CD4-positive, alpha-beta T cell treated with Interleukin-6 at 100 ng/mL for 8 hours (primary cell): ENCODE measurements around the gene C22orf31.

ENCODE experiments used
- DNase-seq: peaks from one replicate; pipeline ENCODE4 v3.0.0-alpha.2; 2020; ENCODE audit warnings: mixed read lengths, low spot score

Gene C22orf31

GRCh38 chr22:29029202-29030000 is 32.2 kb downstream of the C22orf31 start:
- DNase-seq: no peak

DNA sequence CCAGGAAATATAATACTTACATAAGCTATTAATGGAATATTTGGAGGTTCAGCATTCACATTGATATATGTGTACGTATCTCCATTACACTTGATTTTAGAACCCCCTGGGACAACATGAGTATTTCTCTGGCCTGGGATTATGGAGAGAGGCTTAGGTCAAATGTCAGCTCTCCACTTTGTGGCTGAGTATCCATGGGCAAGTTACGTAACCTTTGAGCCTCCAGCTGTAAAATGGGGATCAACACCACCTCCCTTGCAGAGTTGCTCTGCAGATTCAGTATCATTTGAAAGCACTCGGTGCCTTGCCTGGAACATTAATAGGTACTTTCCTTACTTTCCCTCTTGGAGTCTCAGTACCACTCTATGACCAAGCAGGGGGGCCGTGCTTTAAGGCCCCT is 33.2 kb downstream of the C22orf31 start:
- no peak for DNase-seq

GRCh38 chr22:29026579-29026978 is 35.1 kb downstream of the C22orf31 start:
- DNase-seq: no peak

DNA sequence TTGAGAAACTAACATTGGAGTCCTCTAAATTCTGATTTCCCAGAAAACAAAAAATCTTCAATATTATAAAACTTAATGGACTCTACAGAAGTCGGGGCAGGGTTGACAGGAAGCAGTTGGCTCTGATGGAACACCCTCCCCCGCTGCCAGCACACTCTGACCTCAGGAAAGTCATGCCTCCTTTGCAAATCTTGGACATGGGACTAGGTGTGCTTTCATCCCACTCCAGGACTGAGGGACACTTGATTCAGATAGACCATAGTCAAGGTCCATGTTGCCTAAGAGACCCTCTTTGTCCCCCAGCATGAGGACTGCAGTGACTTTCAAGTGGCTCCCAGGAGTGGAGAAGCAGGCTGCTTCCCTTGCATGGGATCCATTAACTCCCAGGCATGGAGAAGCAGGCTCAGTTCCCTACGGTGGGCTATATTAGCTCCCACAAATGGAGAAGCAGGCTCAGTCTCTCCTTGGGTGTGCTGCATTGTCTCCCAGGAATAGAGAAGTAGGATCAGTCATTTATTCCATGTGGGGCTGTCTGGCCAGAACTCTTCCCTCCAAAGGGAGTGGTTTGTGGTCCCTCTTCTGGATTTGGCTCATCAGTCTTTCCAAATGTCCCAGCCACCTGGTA is 38.3 kb downstream of the C22orf31 start:
- no peak for DNase-seq

DNA sequence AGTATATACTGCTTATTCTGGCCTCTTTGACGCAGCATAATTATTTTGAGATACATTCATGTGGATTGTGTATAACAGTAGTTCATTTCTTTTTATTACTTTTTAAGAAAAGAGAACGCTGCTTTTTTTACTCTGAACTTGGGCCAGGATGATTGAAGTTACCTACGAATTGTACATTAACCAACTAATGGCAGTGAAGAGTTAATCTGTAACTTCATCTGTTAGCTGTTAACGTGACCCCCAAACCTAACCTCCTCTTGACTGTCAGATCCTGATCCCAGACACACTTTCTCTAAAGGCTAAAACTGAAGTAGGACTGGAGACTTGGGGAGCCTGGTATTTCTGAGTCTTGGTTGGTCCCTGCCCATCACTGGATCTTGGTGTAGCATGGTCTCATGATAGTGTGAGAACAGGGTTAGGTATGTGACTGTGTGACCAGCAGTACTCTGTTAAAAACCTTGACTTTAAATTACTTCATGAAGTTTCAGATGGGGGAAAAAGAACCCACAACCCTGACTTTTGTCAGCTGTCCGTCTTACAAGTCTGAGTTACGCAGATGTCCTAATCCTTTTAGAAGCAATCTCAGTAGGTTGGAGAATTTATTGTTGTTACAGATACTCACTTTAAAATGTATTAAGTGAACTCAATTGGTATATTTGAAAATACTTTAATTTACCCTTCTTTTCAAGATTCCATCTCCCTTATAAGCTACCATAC is 39.4 kb downstream of the C22orf31 start:
- no peak for DNase-seq

- DNase-seq: no peak
These were observed 43.1 kb downstream of the C22orf31 start for GRCh38 chr22:29018293-29019189.

DNA sequence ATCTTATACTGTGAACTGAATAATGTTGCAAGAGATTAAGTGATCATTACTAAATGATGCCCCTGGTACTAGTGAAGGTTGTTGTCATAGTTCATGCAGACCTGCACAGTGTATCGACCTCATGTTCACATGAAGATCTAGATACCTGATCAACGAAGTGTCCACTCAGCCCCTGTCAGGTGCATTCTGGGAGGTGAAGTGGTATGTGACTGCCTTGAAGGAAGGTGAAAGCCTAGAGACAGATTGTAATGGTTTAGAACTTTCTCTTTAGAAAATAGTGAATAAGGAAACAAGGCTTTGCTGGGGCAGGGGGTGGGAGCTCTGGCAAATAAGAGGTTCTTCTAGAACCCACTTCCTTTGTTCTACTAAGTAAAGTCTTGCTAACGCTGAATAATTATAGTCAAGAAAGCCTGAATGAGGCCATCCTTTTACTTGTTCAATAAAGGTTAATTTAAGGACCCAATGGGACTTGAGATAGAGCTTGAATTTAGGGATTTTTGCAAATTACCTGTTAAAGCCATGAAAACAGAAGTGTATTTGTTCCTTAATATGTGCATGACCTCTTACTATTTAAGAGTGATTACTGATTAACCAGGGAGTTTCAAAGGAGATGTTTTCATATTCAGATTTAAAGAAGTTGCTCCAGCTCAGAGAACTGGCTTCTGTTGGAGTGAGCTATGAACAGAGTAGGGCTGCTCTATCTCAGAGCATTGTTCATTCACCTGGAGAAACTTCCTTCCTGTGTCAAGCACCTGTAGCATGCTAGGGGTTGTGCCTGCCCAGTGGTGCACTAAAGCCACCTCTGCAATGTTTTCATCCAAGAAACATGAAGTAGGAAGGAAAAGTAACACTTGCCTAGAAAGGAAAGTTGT is 45.3 kb downstream of the C22orf31 start:
- no peak for DNase-seq

DNA sequence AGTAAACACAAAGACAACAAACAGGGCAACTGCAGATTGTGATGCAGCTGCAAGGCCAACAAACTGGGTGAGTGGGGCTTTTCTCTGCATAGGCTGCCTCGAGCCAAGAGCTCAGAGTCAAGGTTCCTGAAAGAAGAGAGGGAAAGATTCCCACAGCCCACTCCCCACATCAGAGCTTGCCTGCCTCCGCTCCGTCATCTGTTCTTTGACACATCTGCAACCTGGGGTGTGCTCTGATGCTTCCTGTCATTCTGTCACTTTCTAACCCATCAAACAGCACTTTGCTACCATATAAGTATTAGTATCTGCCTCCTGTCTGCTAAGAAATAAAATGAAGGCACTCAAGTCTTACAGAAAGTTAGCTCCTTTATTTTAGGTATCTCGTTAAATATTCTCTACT is 46.9 kb downstream of the C22orf31 start:
- no peak for DNase-seq

DNA sequence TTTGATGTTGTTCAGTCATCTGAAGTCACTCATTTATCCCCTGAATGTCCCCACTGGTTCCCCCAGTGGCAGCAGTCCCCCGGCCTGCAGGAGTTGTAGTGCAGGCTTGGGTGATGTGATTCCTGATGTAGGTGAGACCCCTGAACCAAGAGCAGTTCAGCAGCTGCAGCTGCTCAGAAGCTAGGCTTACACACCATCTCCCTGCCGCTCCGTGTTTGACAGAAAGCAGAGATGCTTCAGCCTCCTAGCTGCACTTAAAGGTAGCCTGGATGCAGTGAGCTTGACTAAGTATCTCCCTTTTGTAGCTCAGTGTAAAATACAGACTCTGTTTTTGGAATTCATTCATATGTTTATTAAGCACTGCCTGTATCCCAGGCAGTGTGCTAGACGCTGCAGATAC is 47.3 kb downstream of the C22orf31 start:
- no peak for DNase-seq

DNA sequence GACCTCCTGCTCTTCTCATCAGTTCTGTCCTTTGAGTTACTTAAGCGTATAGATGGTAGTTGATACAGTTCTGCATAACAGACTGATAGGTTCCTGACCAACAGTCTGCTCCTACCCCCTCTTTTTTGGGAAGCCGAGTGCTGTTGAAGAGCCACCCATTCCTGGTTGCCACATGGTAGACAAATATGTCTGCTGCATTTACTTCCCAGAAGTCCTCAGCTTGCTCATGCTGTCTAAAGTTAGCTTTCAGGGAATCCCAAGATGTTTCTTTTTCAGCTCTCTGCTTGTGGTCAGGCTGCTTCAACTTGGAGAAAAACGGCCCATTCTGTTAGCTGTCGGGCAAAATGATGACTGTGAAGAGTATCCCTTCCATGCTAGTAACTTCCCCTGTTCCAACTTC is 48.7 kb downstream of the C22orf31 start:
- no peak for DNase-seq

DNA sequence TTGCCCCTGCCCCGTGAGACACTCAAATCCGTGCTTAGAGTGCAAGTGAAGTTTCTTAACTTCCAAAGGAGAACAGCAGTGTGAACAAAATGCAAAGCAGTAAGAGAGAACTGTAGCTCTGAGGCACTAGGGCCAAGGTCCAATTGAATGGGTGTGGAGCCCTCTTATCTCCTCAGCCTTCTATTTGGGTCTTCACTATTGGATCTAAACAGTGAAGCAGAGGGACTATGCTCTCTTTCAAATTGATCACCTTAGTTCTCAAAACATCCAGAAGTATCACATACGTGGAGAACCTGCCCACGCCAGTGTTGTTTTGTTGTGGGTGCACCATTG is 49.6 kb downstream of the C22orf31 start:
- DNase-seq: no peak

DNA sequence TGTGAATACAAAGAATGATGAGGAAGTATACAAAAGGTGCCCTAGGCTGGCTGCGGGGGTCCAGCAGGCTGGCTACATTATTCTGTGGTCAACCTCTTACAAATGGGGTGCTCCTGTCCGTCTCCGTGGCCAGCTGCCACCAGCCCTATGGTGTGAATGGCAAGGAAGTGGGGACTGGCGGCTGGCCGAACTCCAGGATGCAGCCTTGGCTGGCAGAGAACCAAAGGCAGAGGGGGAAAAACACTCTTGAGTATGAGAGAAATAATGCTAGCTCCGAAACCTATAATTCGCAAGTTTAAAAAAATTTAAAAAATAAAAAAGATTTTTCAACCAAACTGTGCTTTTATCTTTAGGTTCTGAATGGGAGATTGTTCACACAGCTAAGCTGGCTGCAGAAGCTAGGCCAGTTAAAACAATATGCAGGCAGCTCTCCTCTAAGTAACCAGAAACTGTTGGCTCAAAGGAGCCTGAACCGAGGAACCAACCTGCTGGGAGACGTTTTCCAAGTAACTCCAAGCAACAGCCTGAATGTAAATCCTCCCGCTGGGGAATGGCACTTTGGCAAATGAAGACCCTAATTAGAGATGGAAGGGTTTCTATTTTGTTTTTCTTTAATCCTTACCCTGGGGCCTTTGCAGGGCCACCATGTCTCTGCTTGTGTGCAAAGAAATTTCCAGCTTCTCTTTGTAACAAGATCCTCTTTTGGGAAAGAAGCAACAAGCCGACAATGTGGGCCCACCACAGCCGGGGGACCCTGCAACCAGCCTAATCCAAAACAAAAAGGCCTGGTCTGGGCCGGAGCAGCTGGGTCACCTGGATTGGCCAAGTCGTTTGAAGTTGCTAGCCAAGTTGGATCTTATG is 50.2 kb downstream of the C22orf31 start:
- no peak for DNase-seq

DNA sequence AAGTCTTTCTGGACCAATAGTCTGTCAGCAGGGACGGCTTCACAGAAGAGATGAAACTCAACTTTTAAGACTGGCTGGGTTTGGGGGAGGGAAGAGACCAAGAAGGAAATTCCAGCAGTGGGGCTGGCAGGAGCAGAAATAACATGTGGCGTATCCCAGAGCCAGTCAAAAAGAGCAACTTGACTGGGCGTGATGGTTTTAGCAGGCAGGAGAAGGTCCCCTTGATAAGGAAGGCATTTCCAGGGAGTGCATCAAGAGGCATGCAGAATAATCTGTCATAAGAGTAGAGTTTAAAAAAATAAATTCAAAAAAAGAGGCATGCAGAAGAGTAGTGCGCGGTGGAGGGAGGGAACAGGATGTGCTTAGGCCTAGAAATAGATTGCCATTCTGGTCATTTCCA is 52.5 kb downstream of the C22orf31 start:
- DNase-seq: no peak
